ENCODE results near the gene CPSF4. TPM values are rescaled to one million over a fixed set of nuclear protein-coding genes. Genes with fewer than 3 reads are reported as not detected.

CPSF4 gene
- total RNA-seq, 1 donor, result 17.4 TPM

- Histone ChIP-seq H3K27me3 (ENCODE audit: insufficient read depth, low read length) (no peaks in the 10 kb centered on the region), H3K4me3 (ENCODE audit: low read length) (no peak overlapping the region), H3K4me1 (ENCODE audit: insufficient read depth, low read length) (no peaks in the 10 kb centered on the region), H3K9me3 (ENCODE audit: low read depth, low read length) (no peaks in the 10 kb centered on the region)
Observed at GRCh38 chr7:99453105-99453504, 14.4 kb downstream of the CPSF4 start.

- Histone ChIP-seq H3K27me3 (ENCODE audit: insufficient read depth, low read length) (no peaks in the 10 kb centered on the region), H3K4me1 (ENCODE audit: insufficient read depth, low read length) (no peaks in the 10 kb centered on the region), H3K4me3 (ENCODE audit: low read length) (no peak overlapping the region), H3K9me3 (ENCODE audit: low read depth, low read length) (no peaks in the 10 kb centered on the region)
Observed at GRCh38 chr7:99455874-99456273, 17.1 kb downstream of the CPSF4 start.

- no peaks in the 10 kb centered on the region for H3K9me3 ChIP-seq (ENCODE audit: low read depth, low read length)
- no peak overlapping the region for H3K4me3 ChIP-seq (ENCODE audit: low read length)
- H3K27me3 ChIP-seq (ENCODE audit: insufficient read depth, low read length), result no peaks in the 10 kb centered on the region
- no peaks in the 10 kb centered on the region for H3K4me1 ChIP-seq (ENCODE audit: insufficient read depth, low read length)
Observed at GRCh38 chr7:99456288-99456687, 17.5 kb downstream of the CPSF4 start.

GRCh38 chr7:99457050-99457649 lies 18.4 kb downstream of the CPSF4 start:
- H3K4me1 ChIP-seq (ENCODE audit: insufficient read depth, low read length), result no peaks in the 10 kb centered on the region
- H3K9me3 ChIP-seq (ENCODE audit: low read depth, low read length), result no peaks in the 10 kb centered on the region
- H3K4me3 ChIP-seq (ENCODE audit: low read length), result no peak overlapping the region
- H3K27me3 ChIP-seq (ENCODE audit: insufficient read depth, low read length), result no peaks in the 10 kb centered on the region

GRCh38 chr7:99457650-99458493 lies 19.1 kb downstream of the CPSF4 start:
- Histone ChIP-seq H3K27me3 (ENCODE audit: insufficient read depth, low read length) (no peaks in the 10 kb centered on the region), H3K4me1 (ENCODE audit: insufficient read depth, low read length) (no peaks in the 10 kb centered on the region), H3K4me3 (ENCODE audit: low read length) (no peak overlapping the region), H3K9me3 (ENCODE audit: low read depth, low read length) (no peaks in the 10 kb centered on the region)

- no peaks in the 10 kb centered on the region for H3K27me3 ChIP-seq (ENCODE audit: insufficient read depth, low read length)
- H3K4me1 ChIP-seq (ENCODE audit: insufficient read depth, low read length), result no peaks in the 10 kb centered on the region
- H3K9me3 ChIP-seq (ENCODE audit: low read depth, low read length), result no peaks in the 10 kb centered on the region
- no peak overlapping the region for H3K4me3 ChIP-seq (ENCODE audit: low read length)
Observed at GRCh38 chr7:99459087-99459486, 20.3 kb downstream of the CPSF4 start.

GRCh38 chr7:99460651-99461050 lies 21.9 kb downstream of the CPSF4 start:
- Histone ChIP-seq H3K4me3 (ENCODE audit: low read length) (no peak overlapping the region), H3K9me3 (ENCODE audit: low read depth, low read length) (no peaks in the 10 kb centered on the region), H3K27me3 (ENCODE audit: insufficient read depth, low read length) (no peaks in the 10 kb centered on the region), H3K4me1 (ENCODE audit: insufficient read depth, low read length) (peaks cover 9% of the 10 kb centered on the region)

- no peak overlapping the region for H3K4me3 ChIP-seq (ENCODE audit: low read length)
- H3K27me3 ChIP-seq (ENCODE audit: insufficient read depth, low read length), result no peaks in the 10 kb centered on the region
- no peaks in the 10 kb centered on the region for H3K9me3 ChIP-seq (ENCODE audit: low read depth, low read length)
- H3K4me1 ChIP-seq (ENCODE audit: insufficient read depth, low read length), result peaks cover 12% of the 10 kb centered on the region
Observed at GRCh38 chr7:99461221-99461620, 22.5 kb downstream of the CPSF4 start.

GRCh38 chr7:99465421-99465768 lies 26.7 kb downstream of the CPSF4 start:
- Histone ChIP-seq H3K27me3 (ENCODE audit: insufficient read depth, low read length) (no peaks in the 10 kb centered on the region), H3K9me3 (ENCODE audit: low read depth, low read length) (no peaks in the 10 kb centered on the region), H3K4me3 (ENCODE audit: low read length) (peak overlapping the region; percentile 57), H3K4me1 (ENCODE audit: insufficient read depth, low read length) (peaks cover 16% of the 10 kb centered on the region)

- H3K4me3 ChIP-seq (ENCODE audit: low read length), result no peak overlapping the region
- H3K9me3 ChIP-seq (ENCODE audit: low read depth, low read length), result no peaks in the 10 kb centered on the region
- no peaks in the 10 kb centered on the region for H3K27me3 ChIP-seq (ENCODE audit: insufficient read depth, low read length)
- peaks cover 24% of the 10 kb centered on the region for H3K4me1 ChIP-seq (ENCODE audit: insufficient read depth, low read length)
Observed at GRCh38 chr7:99468336-99468918, 29.7 kb downstream of the CPSF4 start.

- H3K27me3 ChIP-seq (ENCODE audit: insufficient read depth, low read length), result no peaks in the 10 kb centered on the region
- H3K9me3 ChIP-seq (ENCODE audit: low read depth, low read length), result no peaks in the 10 kb centered on the region
- peaks cover 33% of the 10 kb centered on the region for H3K4me1 ChIP-seq (ENCODE audit: insufficient read depth, low read length)
- H3K4me3 ChIP-seq (ENCODE audit: low read length), result no peak overlapping the region
Observed at GRCh38 chr7:99469381-99470065, 30.8 kb downstream of the CPSF4 start.

- Histone ChIP-seq H3K9me3 (ENCODE audit: low read depth, low read length) (no peaks in the 10 kb centered on the region), H3K27me3 (ENCODE audit: insufficient read depth, low read length) (no peaks in the 10 kb centered on the region), H3K4me3 (ENCODE audit: low read length) (peak within 1 kb of the TSS; percentile 65), H3K4me1 (ENCODE audit: insufficient read depth, low read length) (peaks cover 18% of the 10 kb centered on the region)
Observed at GRCh38 chr7:99472561-99473314, 34.0 kb downstream of the CPSF4 start, which contains the start of gene ZNF789. TSS of gene ZNF789 (plus strand) at chr7:99472890. CDS start at chr7:99476457, 3,567 bp downstream.

GRCh38 chr7:99473315-99473596 lies 34.5 kb downstream of the CPSF4 start:
- H3K4me1 ChIP-seq (ENCODE audit: insufficient read depth, low read length), result peaks cover 22% of the 10 kb centered on the region
- H3K9me3 ChIP-seq (ENCODE audit: low read depth, low read length), result no peaks in the 10 kb centered on the region
- peak overlapping the region; percentile 65 for H3K4me3 ChIP-seq (ENCODE audit: low read length)
- no peaks in the 10 kb centered on the region for H3K27me3 ChIP-seq (ENCODE audit: insufficient read depth, low read length)

- Histone ChIP-seq H3K4me3 (ENCODE audit: low read length) (no peak overlapping the region), H3K27me3 (ENCODE audit: insufficient read depth, low read length) (no peaks in the 10 kb centered on the region), H3K9me3 (ENCODE audit: low read depth, low read length) (no peaks in the 10 kb centered on the region), H3K4me1 (ENCODE audit: insufficient read depth, low read length) (peaks cover 35% of the 10 kb centered on the region)
Observed at GRCh38 chr7:99476107-99476506, 37.4 kb downstream of the CPSF4 start.

Data from mononuclear cell (primary cell).